ENCODE measurements around the gene ABHD13.

The ABHD13 gene

DNA sequence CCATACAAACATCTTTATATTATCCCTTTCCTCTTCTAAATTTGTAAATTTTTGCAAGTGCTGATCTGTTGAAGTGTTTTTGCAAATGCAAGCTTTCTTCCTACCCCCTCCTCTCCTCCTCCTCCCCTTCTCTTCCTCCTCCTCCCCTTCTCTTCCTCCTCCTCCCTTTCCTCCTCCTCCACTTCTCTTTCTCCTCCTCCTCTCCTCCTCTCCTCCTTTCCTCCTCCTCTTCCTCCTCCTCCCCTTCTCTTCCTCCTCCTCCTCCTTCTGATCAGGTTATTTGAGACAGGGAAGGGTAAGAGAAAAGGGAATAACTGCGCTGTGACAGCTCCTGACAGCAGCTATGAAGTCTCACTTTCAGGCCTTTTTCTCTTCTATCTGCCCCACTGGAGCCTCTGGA, 60.3 kb downstream of the ABHD13 start:
- no peaks in the 10 kb centered on the region for H3K9me2 ChIP-seq (ENCODE audit: low read depth, low read length)
- H3K27ac ChIP-seq (ENCODE audit: low read depth, low read length, poor library complexity, severe bottlenecking), result no peak overlapping the region
- no peaks in the 10 kb centered on the region for H3K27me3 ChIP-seq (ENCODE audit: insufficient read depth, low read length)
- no peak overlapping the region for H3K4me3 ChIP-seq (ENCODE audit: low read depth, low read length, poor library complexity, severe bottlenecking)
- H2AFZ ChIP-seq (ENCODE audit: low read length), result no peak overlapping the region
- TF ChIP-seq, protein P1, sequence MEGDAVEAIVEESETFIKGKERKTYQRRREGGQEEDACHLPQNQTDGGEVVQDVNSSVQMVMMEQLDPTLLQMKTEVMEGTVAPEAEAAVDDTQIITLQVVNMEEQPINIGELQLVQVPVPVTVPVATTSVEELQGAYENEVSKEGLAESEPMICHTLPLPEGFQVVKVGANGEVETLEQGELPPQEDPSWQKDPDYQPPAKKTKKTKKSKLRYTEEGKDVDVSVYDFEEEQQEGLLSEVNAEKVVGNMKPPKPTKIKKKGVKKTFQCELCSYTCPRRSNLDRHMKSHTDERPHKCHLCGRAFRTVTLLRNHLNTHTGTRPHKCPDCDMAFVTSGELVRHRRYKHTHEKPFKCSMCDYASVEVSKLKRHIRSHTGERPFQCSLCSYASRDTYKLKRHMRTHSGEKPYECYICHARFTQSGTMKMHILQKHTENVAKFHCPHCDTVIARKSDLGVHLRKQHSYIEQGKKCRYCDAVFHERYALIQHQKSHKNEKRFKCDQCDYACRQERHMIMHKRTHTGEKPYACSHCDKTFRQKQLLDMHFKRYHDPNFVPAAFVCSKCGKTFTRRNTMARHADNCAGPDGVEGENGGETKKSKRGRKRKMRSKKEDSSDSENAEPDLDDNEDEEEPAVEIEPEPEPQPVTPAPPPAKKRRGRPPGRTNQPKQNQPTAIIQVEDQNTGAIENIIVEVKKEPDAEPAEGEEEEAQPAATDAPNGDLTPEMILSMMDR (IDR thresholded peaks at IDR 0.05; ENCODE audit: low read length), result no peak
- TF ChIP-seq EZH2 (IDR thresholded peaks at IDR 0.05; ENCODE audit: borderline replicate concordance, low read length), result no peak
- no peaks in the 10 kb centered on the region for H3F3A ChIP-seq (ENCODE audit: insufficient read depth, low read length)
- H3K36me3 ChIP-seq (ENCODE audit: insufficient read depth, low read length), result no peaks in the 10 kb centered on the region
- no peak overlapping the region for H3K9ac ChIP-seq (ENCODE audit: low read length)
- H3K4me2 ChIP-seq (ENCODE audit: low read length), result no peak overlapping the region
- no peaks in the 10 kb centered on the region for H3K9me3 ChIP-seq (ENCODE audit: low read length)
- H3K79me2 ChIP-seq (ENCODE audit: insufficient read depth, low read length), result no peaks in the 10 kb centered on the region
- no peaks in the 10 kb centered on the region for H3K4me1 ChIP-seq (ENCODE audit: insufficient read depth, low read length, severe bottlenecking)
- H4K20me1 ChIP-seq (ENCODE audit: insufficient read depth, low read length), result no peaks in the 10 kb centered on the region

DNA sequence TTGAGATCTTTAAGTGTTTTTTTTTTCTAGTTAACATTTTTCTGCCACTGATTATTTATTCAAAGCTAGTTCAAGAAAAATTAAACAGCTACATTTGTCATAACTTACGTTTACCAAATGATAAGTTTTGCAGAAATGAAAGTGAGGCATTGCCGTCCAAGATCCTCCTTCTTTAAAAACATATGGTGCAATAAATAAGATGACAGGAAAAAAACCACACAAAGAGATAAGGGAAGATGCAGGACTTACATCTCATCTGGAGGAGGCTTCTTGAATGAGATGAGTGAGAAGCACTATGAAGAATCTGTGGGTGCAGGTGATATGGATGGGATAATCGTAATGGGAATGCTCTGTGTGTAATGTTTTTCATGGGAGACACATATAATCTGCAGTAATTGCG, 63.7 kb downstream of the ABHD13 start:
- Histone ChIP-seq H3K4me2 (ENCODE audit: low read length) (no peak overlapping the region), H3K9ac (ENCODE audit: low read length) (no peak overlapping the region)

DNA sequence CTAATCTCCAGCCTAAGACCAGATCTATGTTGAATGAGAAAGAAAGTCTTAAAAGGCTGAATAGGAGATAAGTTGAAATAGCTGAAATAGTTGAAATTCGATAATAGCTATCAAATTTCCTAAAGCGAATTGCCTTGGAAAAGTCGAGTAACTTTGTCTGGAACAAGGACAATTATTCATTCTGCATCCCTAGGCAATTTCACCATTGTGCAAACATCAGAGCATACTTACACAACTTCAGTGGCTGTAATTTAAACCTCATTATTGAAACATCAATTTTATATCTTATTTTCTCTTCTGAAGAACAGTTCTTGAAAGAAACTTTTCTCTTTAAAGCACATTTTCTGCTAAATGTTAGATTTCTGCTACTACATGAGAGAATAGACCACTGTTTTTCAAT, 64.9 kb downstream of the ABHD13 start:
- no peaks in the 10 kb centered on the region for H3K27me3 ChIP-seq (ENCODE audit: insufficient read depth, low read length)
- H3K79me2 ChIP-seq (ENCODE audit: insufficient read depth, low read length), result no peaks in the 10 kb centered on the region
- H3K27ac ChIP-seq (ENCODE audit: low read depth, low read length, poor library complexity, severe bottlenecking), result no peak overlapping the region
- H3K9ac ChIP-seq (ENCODE audit: low read length), result no peak overlapping the region
- H3F3A ChIP-seq (ENCODE audit: insufficient read depth, low read length), result no peaks in the 10 kb centered on the region
- H3K36me3 ChIP-seq (ENCODE audit: insufficient read depth, low read length), result no peaks in the 10 kb centered on the region
- H2AFZ ChIP-seq (ENCODE audit: low read length), result no peak overlapping the region
- H3K9me2 ChIP-seq (ENCODE audit: low read depth, low read length), result no peaks in the 10 kb centered on the region
- H3K4me3 ChIP-seq (ENCODE audit: low read depth, low read length, poor library complexity, severe bottlenecking), result no peak overlapping the region
- no peaks in the 10 kb centered on the region for H3K4me1 ChIP-seq (ENCODE audit: insufficient read depth, low read length, severe bottlenecking)
- H4K20me1 ChIP-seq (ENCODE audit: insufficient read depth, low read length), result no peaks in the 10 kb centered on the region
- no peaks in the 10 kb centered on the region for H3K9me3 ChIP-seq (ENCODE audit: low read length)
- no peak overlapping the region for H3K4me2 ChIP-seq (ENCODE audit: low read length)
- TF ChIP-seq EZH2 (IDR thresholded peaks at IDR 0.05; ENCODE audit: borderline replicate concordance, low read length), result no peak
- TF ChIP-seq, protein P1 (IDR thresholded peaks at IDR 0.05; ENCODE audit: low read length), result no peak

More for the DNA sequence above, 63.7 kb downstream of the ABHD13 start:
- Histone ChIP-seq H3K9me2 (ENCODE audit: low read depth, low read length) (no peaks in the 10 kb centered on the region), H3K9me3 (ENCODE audit: low read length) (no peaks in the 10 kb centered on the region), H3K27me3 (ENCODE audit: insufficient read depth, low read length) (no peaks in the 10 kb centered on the region), H3K36me3 (ENCODE audit: insufficient read depth, low read length) (no peaks in the 10 kb centered on the region), H3K4me1 (ENCODE audit: insufficient read depth, low read length, severe bottlenecking) (no peaks in the 10 kb centered on the region), H4K20me1 (ENCODE audit: insufficient read depth, low read length) (no peaks in the 10 kb centered on the region), H3K79me2 (ENCODE audit: insufficient read depth, low read length) (no peaks in the 10 kb centered on the region), H3K27ac (ENCODE audit: low read depth, low read length, poor library complexity, severe bottlenecking) (no peak overlapping the region), H2AFZ (ENCODE audit: low read length) (no peak overlapping the region), H3F3A (ENCODE audit: insufficient read depth, low read length) (no peaks in the 10 kb centered on the region), H3K4me3 (ENCODE audit: low read depth, low read length, poor library complexity, severe bottlenecking) (no peak overlapping the region)
- no peak for TF ChIP-seq EZH2 (IDR thresholded peaks at IDR 0.05; ENCODE audit: borderline replicate concordance, low read length)
- TF ChIP-seq, protein P1 (IDR thresholded peaks at IDR 0.05; ENCODE audit: low read length), result no peak
